A673 (cell line): ENCODE data around the gene CNOT4. TPM values are rescaled to one million over a fixed set of nuclear protein-coding genes. Genes with fewer than 3 reads are reported as not detected.
"Not testable (repeated sequence)": the region's sequence is repeated elsewhere in the genome, so short reads cannot be mapped to it uniquely, and the experiment has no call there.

Source experiments
- BruUV-seq: library from RNA; stranded (reverse); fragments of 400-500 nt; replicated peaks from 2 replicates; lab custom pipeline; 2021; lab: Mats Ljungman, UMichigan
- CTCF ChIA-PET: fragments of 300-600 bp; sonication (Branson Sonifier 250); formaldehyde crosslinking; loops from one replicate; lab custom pipeline; 2022; ENCODE audit warnings: antibody characterized with exemption; lab: Charles Lee
- POLR2A ChIA-PET: fragments of 300-600 bp; sonication (Branson Sonifier 250); formaldehyde crosslinking; loops from one replicate; lab custom pipeline; 2022; ENCODE audit warnings: antibody characterized with exemption; ENCODE audit not compliant: low non-redundant PET; lab: Charles Lee
- DNase-seq: peaks from one replicate; pipeline ENCODE4 v3.0.0-alpha.2; 2015; ENCODE audit warnings: low spot score
- H3K27ac ChIP-seq: fragments of 200-600 bp; sonication (generic); 2 replicates; pipeline ENCODE4 v1.5.1; 2016; ENCODE audit warnings: mixed run types, low read depth, mild to moderate bottlenecking, mixed read lengths, antibody characterized with exemption, low read length; ENCODE audit not compliant: poor library complexity, severe bottlenecking
- H3K27me3 ChIP-seq: fragments of 200-600 bp; sonication (generic); replicated peaks from 2 replicates; pipeline ENCODE4 v1.6.1; 2017; ENCODE audit warnings: mixed run types, low read depth, mild to moderate bottlenecking, mixed read lengths, antibody characterized with exemption, low read length; ENCODE audit not compliant: insufficient read depth, poor library complexity
- H3K36me3 ChIP-seq: fragments of 200-600 bp; sonication (generic); 2 replicates; pipeline ENCODE4 v1.6.1; 2016; ENCODE audit warnings: mixed run types, mild to moderate bottlenecking, mixed read lengths, antibody characterized with exemption, low read length; ENCODE audit not compliant: insufficient read depth, poor library complexity, severe bottlenecking
- H3K4me1 ChIP-seq: fragments of 200-600 bp; sonication (generic); 2 replicates; pipeline ENCODE4 v1.6.1; 2017; ENCODE audit warnings: mixed run types, mild to moderate bottlenecking, mixed read lengths, antibody characterized with exemption, low read length; ENCODE audit not compliant: insufficient read depth, poor library complexity, severe bottlenecking
- H3K4me3 ChIP-seq: fragments of 200-600 bp; sonication (generic); 2 replicates; pipeline ENCODE4 v1.5.1; 2016; ENCODE audit warnings: low read depth, mixed run types, mild to moderate bottlenecking, mixed read lengths, low read length; ENCODE audit not compliant: poor library complexity, severe bottlenecking
- H3K9me3 ChIP-seq: fragments of 200-600 bp; sonication (generic); 2 replicates; pipeline ENCODE4 v1.6.1; 2016; ENCODE audit warnings: mixed run types, low read depth, mild to moderate bottlenecking, mixed read lengths, antibody characterized with exemption, low read length; ENCODE audit not compliant: poor library complexity, severe bottlenecking
- EZH2 ChIP-seq: fragments of 200-600 bp; sonication (generic); IDR thresholded peaks from 2 replicates; pipeline ENCODE4 v1.6.1; 2017; ENCODE audit warnings: borderline replicate concordance, low read depth, mild to moderate bottlenecking, mixed read lengths, antibody characterized with exemption, low read length; ENCODE audit not compliant: poor library complexity, severe bottlenecking
- intact Hi-C: fragments of 100-400 bp; cut with micrococcal nuclease; formaldehyde crosslinking; loops from one replicate; pipeline ENCODE4 v1.10.0; 2022; ENCODE audit not compliant: unreplicated experiment
- total RNA-seq: library from RNA; stranded (reverse); gene quantifications from 2 replicates; pipeline ENCODE4 v1.2.3, GENCODE V29; 2021
- TF ChIP-seq, protein P1 (sequence below): fragments of 300-800, 200-600 bp; sonication (generic); conservative IDR thresholded peaks from 2 replicates; pipeline ENCODE4 v1.5.1; 2017; ENCODE audit warnings: low read depth, mild to moderate bottlenecking, antibody characterized with exemption, low read length, moderate library complexity, mixed read lengths

The CNOT4 gene
- total RNA-seq, 1 experiment from 2014 or later = 24.1 TPM

DNA sequence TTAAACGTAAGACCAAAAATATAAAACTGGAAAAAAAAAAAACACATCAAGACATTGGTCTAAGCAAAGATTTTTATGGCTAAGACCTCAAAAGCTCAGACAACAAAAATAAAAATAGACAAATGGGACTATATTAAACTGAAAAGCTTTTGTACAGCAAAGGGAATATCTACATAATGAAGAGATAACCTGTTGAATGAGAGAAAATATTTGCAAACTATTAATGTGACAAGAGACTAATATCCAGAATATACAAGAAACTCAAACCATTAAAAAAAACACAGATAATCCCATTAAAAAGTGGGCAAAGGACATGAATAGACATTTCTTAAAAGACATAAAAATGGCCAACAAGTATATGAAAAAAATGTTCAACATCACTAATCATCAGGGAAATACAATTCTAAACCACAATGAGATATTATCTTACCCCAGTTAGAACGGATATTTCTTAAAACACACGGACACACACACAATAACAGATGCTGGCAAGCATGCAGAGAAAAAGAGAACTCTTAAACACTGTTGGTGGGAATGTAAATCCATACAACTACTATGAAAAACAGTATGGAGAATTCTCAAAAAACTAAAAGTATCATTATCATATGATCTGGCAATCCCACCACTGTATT, 28.8 kb downstream of the CNOT4 start:
- no peaks in the 10 kb centered on the region for H3K9me3 ChIP-seq
- ChIA-PET POLR2A (no interaction called here), CTCF (no interaction called here)
- BruUV-seq = no TSS peak
- no peaks in the 10 kb centered on the region for H3K36me3 ChIP-seq
- no peak overlapping the region for H3K27ac ChIP-seq
- no peak for DNase-seq
- no peak overlapping the region for H3K4me3 ChIP-seq
- intact Hi-C loops = no loop called here
- no peak for TF ChIP-seq EZH2
- TF ChIP-seq, protein P1, sequence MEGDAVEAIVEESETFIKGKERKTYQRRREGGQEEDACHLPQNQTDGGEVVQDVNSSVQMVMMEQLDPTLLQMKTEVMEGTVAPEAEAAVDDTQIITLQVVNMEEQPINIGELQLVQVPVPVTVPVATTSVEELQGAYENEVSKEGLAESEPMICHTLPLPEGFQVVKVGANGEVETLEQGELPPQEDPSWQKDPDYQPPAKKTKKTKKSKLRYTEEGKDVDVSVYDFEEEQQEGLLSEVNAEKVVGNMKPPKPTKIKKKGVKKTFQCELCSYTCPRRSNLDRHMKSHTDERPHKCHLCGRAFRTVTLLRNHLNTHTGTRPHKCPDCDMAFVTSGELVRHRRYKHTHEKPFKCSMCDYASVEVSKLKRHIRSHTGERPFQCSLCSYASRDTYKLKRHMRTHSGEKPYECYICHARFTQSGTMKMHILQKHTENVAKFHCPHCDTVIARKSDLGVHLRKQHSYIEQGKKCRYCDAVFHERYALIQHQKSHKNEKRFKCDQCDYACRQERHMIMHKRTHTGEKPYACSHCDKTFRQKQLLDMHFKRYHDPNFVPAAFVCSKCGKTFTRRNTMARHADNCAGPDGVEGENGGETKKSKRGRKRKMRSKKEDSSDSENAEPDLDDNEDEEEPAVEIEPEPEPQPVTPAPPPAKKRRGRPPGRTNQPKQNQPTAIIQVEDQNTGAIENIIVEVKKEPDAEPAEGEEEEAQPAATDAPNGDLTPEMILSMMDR = no peak
- H3K27me3 ChIP-seq = no peaks in the 10 kb centered on the region
- peaks cover 8% of the 10 kb centered on the region for H3K4me1 ChIP-seq

GRCh38 chr7:135475521-135475920, 34.4 kb downstream of the CNOT4 start:
- H3K4me1 ChIP-seq = no peaks in the 10 kb centered on the region
- DNase-seq = no peak
- H3K27ac ChIP-seq = no peak overlapping the region
- no peaks in the 10 kb centered on the region for H3K9me3 ChIP-seq
- intact Hi-C loops = no loop called here
- H3K36me3 ChIP-seq = no peaks in the 10 kb centered on the region
- ChIA-PET CTCF (no interaction called here), POLR2A (no interaction called here)
- no peaks in the 10 kb centered on the region for H3K27me3 ChIP-seq
- no peak overlapping the region for H3K4me3 ChIP-seq
- TF ChIP-seq, protein P1 = no peak
- no peak for TF ChIP-seq EZH2
- no TSS peak for BruUV-seq

DNA sequence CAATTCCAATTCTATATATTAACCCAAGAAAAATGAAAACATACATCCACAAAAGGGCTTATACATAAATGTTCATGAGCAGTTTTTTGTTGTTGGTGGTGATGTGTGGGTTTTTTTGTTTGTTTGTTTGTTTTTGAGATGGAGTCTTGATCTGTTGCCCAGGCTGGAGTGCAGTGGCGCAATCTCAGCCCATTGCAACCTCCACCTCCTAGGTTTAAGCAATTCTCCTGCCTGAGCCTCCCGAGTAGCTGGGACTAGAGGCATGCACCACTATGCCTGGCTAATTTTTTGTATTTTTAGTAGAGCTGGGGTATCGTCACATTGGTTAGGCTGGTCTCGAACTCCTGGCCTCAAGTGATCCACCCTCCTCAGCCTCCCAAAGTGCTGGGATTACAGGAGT, 40.2 kb downstream of the CNOT4 start:
- POLR2A ChIA-PET, H3K4me1 ChIP-seq, DNase-seq, intact Hi-C loops, H3K4me3 ChIP-seq, H3K36me3 ChIP-seq, BruUV-seq, H3K27ac ChIP-seq, H3K27me3 ChIP-seq, CTCF ChIA-PET, H3K9me3 ChIP-seq: not testable (repeated sequence)

DNA sequence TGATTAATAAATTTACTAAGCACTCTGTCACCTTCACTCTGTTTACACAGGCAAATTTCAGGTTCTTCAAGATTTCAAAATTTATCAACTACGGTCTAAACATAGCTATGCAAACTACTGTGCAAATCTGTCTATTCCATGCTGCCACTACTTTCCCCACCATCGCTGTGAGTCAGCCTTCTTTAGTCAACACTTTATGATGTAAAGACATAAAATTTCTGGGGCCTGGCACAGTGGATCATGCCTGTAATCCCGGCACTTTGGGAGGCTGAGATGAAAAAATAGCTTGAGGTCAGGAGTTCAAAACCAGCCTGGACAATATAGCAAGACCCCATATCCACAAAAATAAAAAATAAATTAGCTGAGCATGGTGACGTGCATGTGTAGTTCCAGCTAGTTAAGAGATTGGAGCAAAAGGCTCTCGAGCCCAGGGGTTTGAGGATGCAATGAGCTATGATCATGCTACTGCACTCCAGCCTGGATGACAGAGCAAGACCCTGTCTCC, 42.6 kb downstream of the CNOT4 start:
- BruUV-seq = no TSS peak

More for the DNA sequence above, 42.6 kb downstream of the CNOT4 start:
- H3K4me3 ChIP-seq = no peak overlapping the region
- intact Hi-C loops = no loop called here
- H3K36me3 ChIP-seq = no peaks in the 10 kb centered on the region
- CTCF ChIA-PET = no interaction called here
- no peaks in the 10 kb centered on the region for H3K4me1 ChIP-seq
- no peak for DNase-seq
- POLR2A ChIA-PET = no interaction called here
- H3K27me3 ChIP-seq = no peaks in the 10 kb centered on the region
- TF ChIP-seq, protein P1 = no peak
- TF ChIP-seq EZH2 = no peak
- no peaks in the 10 kb centered on the region for H3K9me3 ChIP-seq
- no peak overlapping the region for H3K27ac ChIP-seq
